ENCODE results near the gene IGF2BP1.
"Not testable (repeated sequence)": the region's sequence is repeated elsewhere in the genome, so short reads cannot be mapped to it uniquely, and the experiment has no call there.

The IGF2BP1 gene

GRCh38 chr17:49020609-49021008 is 23.4 kb downstream of the IGF2BP1 start:
- DNase-seq, result no peak

GRCh38 chr17:49021095-49021767 is 24.0 kb downstream of the IGF2BP1 start:
- no peak for DNase-seq

GRCh38 chr17:49021768-49022103 is 24.6 kb downstream of the IGF2BP1 start:
- no peak for DNase-seq

GRCh38 chr17:49022391-49022941 is 25.3 kb downstream of the IGF2BP1 start:
- DNase-seq, result no peak

GRCh38 chr17:49024523-49024922 is 27.3 kb downstream of the IGF2BP1 start:
- no peak for DNase-seq

GRCh38 chr17:49026447-49026846 is 29.3 kb downstream of the IGF2BP1 start:
- not testable (repeated sequence) for DNase-seq

- DNase-seq, result no peak
Measured at GRCh38 chr17:49028271-49028670, 31.1 kb downstream of the IGF2BP1 start.

GRCh38 chr17:49029801-49030200 is 32.6 kb downstream of the IGF2BP1 start:
- DNase-seq, result no peak

GRCh38 chr17:49031965-49032928 is 35.1 kb downstream of the IGF2BP1 start:
- DNase-seq, result peak; percentile 39

- DNase-seq, result no peak
Measured at GRCh38 chr17:49035470-49036269, 38.5 kb downstream of the IGF2BP1 start.

GRCh38 chr17:49036270-49036626 is 39.1 kb downstream of the IGF2BP1 start:
- DNase-seq, result no peak

- no peak for DNase-seq
Measured at GRCh38 chr17:49038138-49038537, 41.0 kb downstream of the IGF2BP1 start.

- DNase-seq, result no peak
Measured at GRCh38 chr17:49038544-49038943, 41.4 kb downstream of the IGF2BP1 start.

- DNase-seq, result not testable (repeated sequence)
Measured at GRCh38 chr17:49039518-49039917, 42.3 kb downstream of the IGF2BP1 start.

GRCh38 chr17:49041527-49041926 is 44.3 kb downstream of the IGF2BP1 start:
- DNase-seq, result no peak

GRCh38 chr17:49045376-49045775 is 48.2 kb downstream of the IGF2BP1 start:
- no peak for DNase-seq

GRCh38 chr17:49046912-49047311 is 49.7 kb downstream of the IGF2BP1 start:
- no peak for DNase-seq

GRCh38 chr17:49049265-49049664 is 52.1 kb downstream of the IGF2BP1 start:
- no peak for DNase-seq

GRCh38 chr17:49050611-49051010 is 53.4 kb downstream of the IGF2BP1 start:
- no peak for DNase-seq

- DNase-seq, result no peak
Measured at GRCh38 chr17:49051269-49051668, 54.1 kb downstream of the IGF2BP1 start.

GRCh38 chr17:49053171-49053829 is 56.1 kb downstream of the IGF2BP1 start:
- no peak for DNase-seq

- no peak for DNase-seq
Measured at GRCh38 chr17:49054342-49055092, 57.3 kb downstream of the IGF2BP1 start.
